Stimulated activated CD8-positive, alpha-beta memory T cell treated with anti-CD3 and anti-CD28 coated beads, Interleukin-4, amount 100 ng/mL, for 24 hours (primary cell): ENCODE data around the gene YIF1A.
"Not testable (repeated sequence)": the region's sequence is repeated elsewhere in the genome, so short reads cannot be mapped to it uniquely, and the experiment has no call there.

ENCODE experiments used
- DNase-seq: peaks from one replicate; pipeline ENCODE4 v3.0.0-alpha.2; 2020; ENCODE audit warnings: low read depth

The YIF1A gene

GRCh38 chr11:66286699-66287098, 2.2 kb downstream of the YIF1A start:
- DNase-seq = no peak

DNA sequence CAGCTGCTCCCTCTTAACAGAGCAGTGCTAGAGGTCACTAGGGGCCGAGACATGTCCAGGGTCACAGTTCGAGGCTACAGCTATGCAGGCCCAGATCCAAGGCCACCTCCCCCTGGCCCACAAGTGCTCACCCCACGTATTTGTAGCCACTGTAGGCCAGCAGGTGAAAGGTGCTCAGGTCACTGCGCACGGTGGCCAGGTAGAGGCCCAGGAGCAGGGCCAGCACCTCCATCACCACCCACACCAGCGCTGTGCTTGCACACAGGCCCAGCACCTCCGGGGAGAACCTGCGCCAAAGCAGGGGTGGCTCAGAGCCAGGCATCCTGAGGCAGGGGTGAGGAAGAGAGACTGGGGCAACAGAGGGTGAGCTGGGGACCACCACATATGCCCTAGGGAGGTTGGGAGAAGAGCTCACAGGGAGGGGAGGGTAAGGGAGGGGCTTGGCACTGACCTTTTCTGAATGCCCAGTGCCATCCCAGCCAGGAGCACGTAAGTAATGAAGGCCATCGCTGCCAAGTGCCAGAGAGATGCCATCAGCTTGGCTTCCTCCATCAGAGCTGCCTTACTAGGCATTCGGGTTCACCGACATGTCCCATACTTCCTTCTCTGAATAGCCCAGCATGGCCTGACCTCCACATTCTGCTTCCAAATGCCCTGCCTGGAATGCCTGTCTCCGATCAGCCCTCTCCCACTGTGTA, 3.5 kb downstream of the YIF1A start:
- no peak for DNase-seq

- no peak for DNase-seq
Observed at GRCh38 chr11:66284526-66285078, 4.3 kb downstream of the YIF1A start.

DNA sequence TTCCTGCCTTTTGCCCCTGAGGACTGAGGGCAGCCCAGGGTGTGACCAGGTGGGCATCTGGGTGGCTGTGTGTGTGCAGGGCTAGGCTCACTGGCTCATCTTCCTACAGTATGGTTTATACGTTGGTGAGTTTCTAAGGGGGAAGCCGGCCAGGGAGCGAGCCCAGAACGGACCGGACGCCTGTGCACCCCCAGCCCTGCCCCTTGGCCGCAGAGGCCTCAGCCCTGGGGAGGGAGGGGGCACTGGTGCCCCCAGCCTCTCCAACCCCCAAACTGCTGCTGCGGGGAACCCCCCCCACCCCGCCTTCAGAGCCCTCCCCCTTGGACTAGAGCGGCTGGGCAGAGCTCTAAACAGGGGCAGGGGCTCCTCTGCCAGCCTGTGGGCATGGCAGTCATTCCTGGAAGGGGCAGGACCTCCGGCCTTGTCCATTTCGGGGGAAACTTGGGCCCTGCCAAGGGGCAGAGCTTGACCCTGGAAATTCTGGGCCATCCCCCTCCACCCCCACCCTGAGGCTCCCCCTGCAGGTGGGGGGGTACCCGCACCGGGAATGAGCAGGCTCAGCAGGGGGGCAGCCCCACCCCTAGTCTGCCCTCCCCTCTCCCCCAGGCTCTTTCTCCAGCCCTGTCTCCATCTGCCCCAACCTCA, 5.4 kb downstream of the YIF1A start:
- DNase-seq = no peak

DNA sequence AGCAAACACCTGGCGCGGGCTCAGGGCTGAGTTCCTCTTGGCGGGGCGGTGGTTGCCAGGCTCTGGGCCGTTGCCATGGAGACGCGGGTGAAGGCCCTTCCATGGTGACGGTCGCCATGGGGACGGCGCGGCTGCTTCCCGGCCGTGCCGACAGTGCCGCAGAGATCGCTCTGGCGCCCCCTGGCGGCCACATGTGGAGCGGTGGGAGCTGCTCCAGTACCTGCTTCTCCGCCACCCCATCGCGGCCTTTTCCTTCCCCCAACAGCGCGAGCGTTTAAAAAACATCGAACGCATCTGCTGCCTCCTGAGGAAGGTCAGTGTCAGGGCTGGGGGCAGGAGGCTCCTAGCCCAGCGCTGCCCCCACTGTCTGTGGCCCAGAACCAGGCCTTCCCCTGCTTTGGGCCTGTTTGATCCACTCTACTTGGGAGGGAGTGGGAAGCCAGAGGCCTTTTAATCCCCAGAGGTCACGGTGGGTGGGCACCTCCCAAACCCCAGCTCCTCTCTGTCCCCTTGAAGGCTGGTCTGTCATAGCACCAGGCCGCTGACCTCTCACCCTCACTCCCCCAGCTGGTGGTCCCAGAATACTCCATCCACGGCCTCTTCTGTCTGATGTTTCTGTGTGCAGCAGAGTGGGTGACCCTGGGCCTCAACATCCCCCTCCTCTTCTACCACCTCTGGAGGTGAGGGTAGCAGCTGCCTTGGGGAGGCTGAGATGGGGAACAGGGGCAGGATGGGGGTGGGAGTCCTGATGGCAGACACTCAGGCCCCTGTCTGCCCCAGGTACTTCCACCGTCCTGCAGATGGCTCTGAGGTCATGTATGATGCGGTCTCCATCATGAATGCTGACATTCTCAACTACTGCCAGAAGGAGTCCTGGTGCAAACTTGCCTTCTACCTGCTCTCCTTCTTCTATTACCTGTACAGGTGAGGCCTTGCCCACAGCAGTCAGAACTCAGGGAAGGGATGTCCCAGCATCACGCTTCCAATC, 6.2 kb downstream of the YIF1A start:
- DNase-seq = peak; percentile 99

DNA sequence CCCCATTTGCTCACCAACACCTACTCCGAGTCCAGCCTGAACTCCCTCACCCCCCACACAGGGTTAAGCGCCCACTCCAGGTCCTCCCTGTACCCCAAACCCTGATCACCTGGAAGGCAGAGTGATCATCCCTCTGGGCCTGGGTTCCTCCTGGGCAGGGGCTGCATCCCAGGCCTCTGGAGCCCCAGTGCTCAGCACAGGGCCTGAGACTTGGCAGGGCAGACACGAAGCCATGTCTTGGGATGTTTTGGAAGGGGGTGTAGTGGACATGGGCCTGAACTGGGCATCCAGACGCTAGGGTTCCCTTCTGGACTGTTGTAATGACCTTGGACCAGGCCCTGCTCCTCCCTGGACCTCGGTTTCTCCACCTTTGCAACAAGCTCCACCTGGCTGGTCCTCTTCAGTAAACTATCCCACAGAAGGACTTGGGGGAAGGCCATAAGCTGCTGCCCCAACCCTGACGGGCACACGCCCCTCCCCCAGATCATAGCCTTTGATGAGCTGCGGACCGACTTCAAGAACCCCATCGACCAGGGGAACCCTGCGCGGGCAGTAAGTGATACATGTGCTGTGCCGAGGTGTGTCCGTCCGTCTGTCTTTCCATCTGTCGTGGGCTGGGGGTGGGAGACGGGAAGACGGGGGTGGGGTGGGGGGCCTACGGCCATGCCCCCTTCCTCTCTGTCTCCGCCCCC, 7.0 kb downstream of the YIF1A start:
- DNase-seq = no peak

DNA sequence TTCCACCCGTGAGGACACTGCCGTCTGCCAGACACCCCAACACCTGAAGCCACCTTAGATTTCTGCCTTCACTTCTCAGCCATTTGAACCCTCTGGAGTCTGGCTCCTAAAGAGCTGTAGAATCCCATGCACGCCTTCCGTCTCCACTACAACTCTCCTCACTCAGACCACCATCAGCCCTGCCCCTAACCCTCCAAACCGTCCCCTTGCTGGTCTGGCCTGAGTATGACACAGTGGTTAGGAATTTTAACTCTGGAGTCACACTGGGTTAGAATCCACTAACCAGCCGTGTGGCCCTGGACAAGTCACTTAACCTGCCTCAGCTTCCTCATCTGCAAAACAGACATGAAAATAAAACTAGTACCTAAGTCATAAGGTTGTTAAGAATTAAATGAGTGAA, 7.9 kb downstream of the YIF1A start:
- DNase-seq = no peak

GRCh38 chr11:66280428-66280827, 8.5 kb downstream of the YIF1A start:
- DNase-seq = no peak

DNA sequence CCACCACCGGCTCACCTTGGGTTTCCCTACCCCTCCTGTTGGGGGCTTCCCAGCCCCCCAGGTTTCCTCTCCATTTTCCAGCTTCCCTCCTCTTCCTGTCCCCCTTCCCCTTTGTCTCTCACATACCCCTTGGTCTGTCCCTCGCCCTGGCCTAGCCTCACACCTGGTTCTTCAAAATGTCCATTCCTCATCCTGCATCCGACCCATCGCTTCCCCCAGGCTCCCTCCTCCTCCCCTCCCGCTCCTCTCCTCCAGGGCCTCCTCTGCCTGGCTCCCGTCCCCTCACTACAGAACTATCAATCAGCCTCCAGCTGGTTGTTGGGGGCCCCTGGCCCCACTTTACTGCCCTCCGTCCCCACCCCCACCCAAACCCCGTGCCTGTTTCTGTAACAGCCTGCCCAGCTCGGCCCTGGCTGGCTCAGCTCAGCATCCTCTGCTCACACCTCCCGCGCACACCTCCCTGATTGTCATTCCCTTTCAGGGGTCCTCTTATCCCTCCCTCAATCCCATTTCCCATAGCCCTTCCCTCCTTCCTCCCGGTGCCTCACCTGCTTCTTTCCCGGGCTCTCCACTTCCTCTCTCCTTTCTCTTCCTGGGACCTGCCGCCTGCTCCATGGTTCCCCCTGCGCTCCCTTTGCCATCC, 9.7 kb downstream of the YIF1A start:
- no peak for DNase-seq

DNA sequence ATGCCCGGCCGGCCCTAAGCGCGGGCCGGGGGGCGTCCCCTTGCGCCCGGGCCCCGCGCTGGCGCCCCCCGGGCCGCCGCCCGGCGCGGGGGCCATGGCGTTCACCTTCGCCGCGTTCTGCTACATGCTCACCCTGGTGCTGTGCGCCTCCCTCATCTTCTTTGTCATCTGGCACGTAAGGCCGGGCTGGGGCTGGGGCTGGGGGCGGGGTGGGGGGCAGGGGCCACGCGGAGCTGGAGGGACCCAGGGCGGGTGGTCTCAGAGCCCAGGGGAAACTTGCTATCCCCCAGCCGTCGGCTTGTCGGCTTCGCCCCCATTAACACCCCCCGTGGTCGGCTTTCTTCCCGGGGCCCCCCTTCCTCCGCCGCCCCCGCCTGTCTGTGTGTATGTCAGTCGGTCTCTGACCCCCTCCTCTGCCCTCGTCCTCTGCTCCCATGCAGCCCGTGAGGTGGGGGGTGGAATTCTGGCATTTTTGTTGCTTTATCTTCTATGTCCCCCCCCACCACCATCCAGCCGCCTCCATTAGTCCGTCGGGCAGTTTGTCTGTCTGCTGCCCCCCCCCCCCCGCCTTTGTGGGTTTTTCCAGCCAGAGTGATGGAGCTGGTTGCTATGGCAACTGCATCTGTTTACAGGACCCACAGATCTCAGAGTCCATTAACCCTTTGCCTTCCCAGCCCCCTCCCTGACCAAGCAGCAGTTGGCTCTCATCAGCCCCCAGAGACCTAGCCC, 10.4 kb downstream of the YIF1A start:
- no peak for DNase-seq

GRCh38 chr11:66277471-66278362, 11.2 kb downstream of the YIF1A start, which contains the start of gene CNIH2:
TSS of gene CNIH2 (plus strand) at chr11:66278175. CDS start at chr11:66278457, 282 bp downstream.
- no peak for DNase-seq

DNA sequence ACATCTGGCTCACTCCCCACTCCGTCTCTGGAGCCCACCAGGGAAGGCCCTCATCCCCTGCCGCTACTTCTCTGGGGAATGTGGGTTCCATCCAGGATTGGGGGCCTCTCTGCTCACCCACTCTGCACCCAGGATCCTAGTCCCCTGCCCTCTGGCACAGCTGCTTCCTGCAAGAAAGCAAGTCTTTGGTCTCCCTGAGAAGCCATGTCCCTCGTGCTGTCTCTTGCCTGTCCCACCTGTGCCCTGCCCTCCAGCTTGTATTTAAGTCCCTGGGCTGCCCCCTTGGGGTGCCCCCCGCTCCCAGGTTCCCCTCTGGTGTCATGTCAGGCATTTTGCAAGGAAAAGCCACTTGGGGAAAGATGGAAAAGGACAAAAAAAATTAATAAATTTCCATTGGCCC, 11.9 kb downstream of the YIF1A start:
- DNase-seq = not testable (repeated sequence)

- not testable (repeated sequence) for DNase-seq
Observed at GRCh38 chr11:66276619-66277018, 12.3 kb downstream of the YIF1A start.

DNA sequence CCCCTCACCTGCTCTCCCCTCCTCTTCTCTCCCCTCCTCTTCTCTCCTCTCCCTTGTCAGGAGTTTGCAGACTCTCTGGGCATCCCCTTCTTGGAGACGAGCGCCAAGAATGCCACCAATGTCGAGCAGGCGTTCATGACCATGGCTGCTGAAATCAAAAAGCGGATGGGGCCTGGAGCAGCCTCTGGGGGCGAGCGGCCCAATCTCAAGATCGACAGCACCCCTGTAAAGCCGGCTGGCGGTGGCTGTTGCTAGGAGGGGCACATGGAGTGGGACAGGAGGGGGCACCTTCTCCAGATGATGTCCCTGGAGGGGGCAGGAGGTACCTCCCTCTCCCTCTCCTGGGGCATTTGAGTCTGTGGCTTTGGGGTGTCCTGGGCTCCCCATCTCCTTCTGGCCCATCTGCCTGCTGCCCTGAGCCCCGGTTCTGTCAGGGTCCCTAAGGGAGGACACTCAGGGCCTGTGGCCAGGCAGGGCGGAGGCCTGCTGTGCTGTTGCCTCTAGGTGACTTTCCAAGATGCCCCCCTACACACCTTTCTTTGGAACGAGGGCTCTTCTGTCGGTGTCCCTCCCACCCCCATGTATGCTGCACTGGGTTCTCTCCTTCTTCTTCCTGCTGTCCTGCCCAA, 12.8 kb downstream of the YIF1A start:
- DNase-seq = no peak

DNA sequence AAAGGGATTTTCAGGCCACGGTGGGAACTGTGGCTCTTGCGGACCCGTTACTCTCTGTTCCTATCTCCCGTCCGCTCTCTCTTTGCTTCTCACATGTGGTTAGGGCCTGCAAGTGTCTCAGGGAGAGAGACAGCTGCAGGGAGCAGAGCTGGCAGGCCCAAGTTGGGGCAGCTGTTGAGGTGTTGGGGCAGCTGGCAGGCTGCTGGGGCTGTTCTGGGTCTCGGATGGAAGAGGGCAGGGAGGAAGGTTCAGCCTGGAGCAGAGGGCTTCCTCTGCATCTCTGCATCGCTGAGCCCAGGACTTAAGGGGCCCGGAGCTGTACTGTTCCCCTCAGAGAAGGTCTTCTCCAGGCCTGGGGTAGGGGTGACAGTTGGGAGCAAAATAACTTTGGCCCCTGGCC, 13.5 kb downstream of the YIF1A start:
- DNase-seq = no peak

GRCh38 chr11:66274219-66274618, 14.7 kb downstream of the YIF1A start:
- no peak for DNase-seq

DNA sequence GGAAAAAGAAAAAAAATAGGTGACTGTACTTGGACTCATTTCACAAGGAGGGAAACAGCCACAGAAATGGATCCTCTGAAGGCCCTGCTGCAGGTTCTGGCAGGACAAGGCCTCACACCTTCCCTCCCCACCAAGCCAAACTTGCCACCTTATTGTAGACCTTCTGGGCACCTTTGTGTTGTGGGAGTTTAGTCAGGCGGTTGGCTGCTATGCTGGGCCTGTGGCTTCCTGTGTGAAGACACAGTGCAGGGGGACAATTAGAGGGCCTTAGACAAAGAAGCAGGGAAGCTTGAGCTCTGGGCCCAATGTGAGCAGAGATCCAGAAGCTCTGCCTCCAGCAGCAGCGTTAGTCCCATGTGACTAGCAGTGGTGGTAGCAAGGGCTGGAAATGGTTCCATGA, 16.3 kb downstream of the YIF1A start:
- DNase-seq = no peak

DNA sequence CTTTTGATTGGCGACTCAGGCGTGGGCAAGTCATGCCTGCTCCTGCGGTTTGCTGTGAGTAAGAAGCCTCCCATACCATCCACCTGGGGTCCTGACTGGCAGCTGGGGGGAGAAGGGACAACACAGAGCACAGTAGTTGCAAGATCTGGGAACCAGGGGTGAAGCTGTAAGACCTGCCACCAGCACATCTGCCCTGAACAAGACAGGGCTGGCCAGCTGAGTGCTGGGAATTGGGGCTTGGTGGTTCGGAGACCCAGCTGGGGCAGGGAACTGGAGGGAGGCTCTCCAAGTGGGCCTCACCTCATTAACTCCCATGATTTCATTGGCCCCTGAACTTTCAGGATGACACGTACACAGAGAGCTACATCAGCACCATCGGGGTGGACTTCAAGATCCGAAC, 17.1 kb downstream of the YIF1A start:
- DNase-seq = no peak
